Left cardiac atrium (tissue), 4 donors: ENCODE data around the gene OR6C70. TPM values are rescaled to one million over a fixed set of nuclear protein-coding genes. Genes with fewer than 3 reads are reported as not detected.

ENCODE experiments used
- ATAC-seq, 2 donors: fragments of 200-7000 bp; cut with Tn5 transposase; one replicate each; pipeline ENCODE4 v1.9.1; 2020; ENCODE audit warnings: mild to moderate bottlenecking in 2 of 2, moderate library complexity in 2 of 2
- DNase-seq: peaks from one replicate; pipeline ENCODE4 v3.0.0-alpha.2; 2020
- intact Hi-C, 2 donors: fragments of 100-400 bp; cut with DNase I; formaldehyde crosslinking; loops; one replicate each; pipeline versions ENCODE4 v1.14.1 to v1.15.1; 2022 to 2023
- total RNA-seq, 2 donors: library from RNA; stranded (reverse); fragmentation: NEBNext Ultra II Directional; extraction: Animal tissue kit (Norgen Biotek cat#: 25700); gene quantifications; one replicate each; pipeline ENCODE4 v1.2.1, GENCODE V29; 2021
- donor health status: DM: no; HTN: yes; CAD: no.
- donor health status: DM: no; HTN: yes; CAD: no; lungs with severe emphysema.
- donor health status: DM: yes; HTN: yes; CAD: no.
- donor health status: Dilated cardiomyopathy.

The OR6C70 gene
- total RNA-seq, 2 donors from 2014 or later, result not detected

- intact Hi-C loops, result no loop called here
- DNase-seq (no peak), ATAC-seq (no peak)
Measured at GRCh38 chr12:55425954-55426353, 44.0 kb downstream of the OR6C70 start, which contains the start of gene OR6C76. TSS of gene OR6C76 (plus strand) at chr12:55426254. CDS start at chr12:55426254, 0 bp downstream.

GRCh38 chr12:55420307-55420962, 49.5 kb downstream of the OR6C70 start:
- no peak for ATAC-seq
- intact Hi-C loops, result no loop called here
- DNase-seq, result no peak

Other genes with a start within 250 kb of the OR6C70 start
- gene OR10A7, start 249.1 kb downstream of the OR6C70 start, total RNA-seq, result not detected
- not detected for gene OR6C74, start 225.5 kb downstream of the OR6C70 start, total RNA-seq
- gene OR6C6, start 173.6 kb downstream of the OR6C70 start, total RNA-seq, result not detected
- gene OR6C1, start 155.8 kb downstream of the OR6C70 start, total RNA-seq, result not detected
- gene OR6C3, start 139.4 kb downstream of the OR6C70 start, total RNA-seq, result not detected
- not detected for gene OR6C75, start 107.2 kb downstream of the OR6C70 start, total RNA-seq
- gene OR6C65, start 69.6 kb downstream of the OR6C70 start, total RNA-seq, result not detected
- gene OR6C76, start 43.9 kb downstream of the OR6C70 start, total RNA-seq, result not detected
- not detected for gene OR6C2, start 26.1 kb downstream of the OR6C70 start, total RNA-seq
- not detected for gene OR6C68, start 22.2 kb upstream of the OR6C70 start, total RNA-seq
- gene OR6C4, start 79.5 kb upstream of the OR6C70 start, total RNA-seq, result not detected
- gene OR2AP1, start 102.3 kb upstream of the OR6C70 start, total RNA-seq, result not detected
- under 1 TPM; 0.68 TPM for gene OR10P1, start 166.8 kb upstream of the OR6C70 start, total RNA-seq
- 100 to 1,000 TPM; 395 to 448 TPM for gene ITGA7, start 237.8 kb upstream of the OR6C70 start, total RNA-seq
- 100 to 1,000 TPM; 119 to 123 TPM for gene BLOC1S1, start 245.9 kb upstream of the OR6C70 start, total RNA-seq